K562 (cell line): Measurements from ENCODE around the gene PDZD8. TPM values are rescaled to one million over a fixed set of nuclear protein-coding genes. Genes with fewer than 3 reads are reported as not detected.

ENCODE experiments used
- ATAC-seq: fragments of 200-7000 bp; cut with Tn5 transposase; 3 replicates; pipeline ENCODE4 v1.9.1; 2020; ENCODE audit warnings: moderate library complexity
- BruUV-seq: library from RNA; stranded (reverse); fragments of 400-500 nt; replicated peaks from 2 replicates; lab custom pipeline; 2021; lab: Mats Ljungman, UMichigan
- CTCF ChIA-PET: fragments of 300-600 bp; formaldehyde crosslinking; extraction: SDS; loops from one replicate; lab custom pipeline; 2021; ENCODE audit warnings: low intra/inter-chr PET ratio; lab: Yijun Ruan, JAX
- POLR2A ChIA-PET: fragments of 300-600, 350-650 bp; sonication (Branson Sonifier 250); formaldehyde crosslinking; extraction: SDS; loops from one replicate; lab custom pipeline; 2021; ENCODE audit warnings: antibody characterized with exemption, inconsistent platforms; lab: Yijun Ruan, JAX
- DNase-seq, 4 experiments: peaks; one replicate each; pipeline versions ENCODE4 v3.0.0 to v3.0.0-alpha.2; 2011 to 2018; ENCODE audit warnings: low spot score in 3 of 4, mixed read lengths in 3 of 4; ENCODE audit errors: extremely low read depth in 1 of 4
- FAIRE-seq: peaks from 2 replicates; lab custom pipeline; 2011; peaks lifted over from hg19 to GRCh38; lab: Jason Lieb, UNC
- H2AFZ ChIP-seq: 2 replicates; pipeline ENCODE4 v1.6.0; 2011; ENCODE audit warnings: low read depth, low read length, control low read depth, inconsistent platforms
- H3K27ac ChIP-seq: fragments of 200-600 bp; 3 replicates; pipeline ENCODE4 v1.8.0; 2011; ENCODE audit warnings: low read depth, mild to moderate bottlenecking, control low read depth, inconsistent platforms, low read length, moderate library complexity, mixed read lengths; ENCODE audit errors: extremely low read depth
- H3K27me3 ChIP-seq, 2 experiments: fragments of 300-600 bp in 1 of 2; 2 replicates in 1 of 2; 3 replicates in 1 of 2; pipeline versions ENCODE4 v1.6.0 to v1.8.0; 2011; ENCODE audit warnings: inconsistent platforms in 2 of 2, low read length in 2 of 2, mild to moderate bottlenecking in 1 of 2, mixed read lengths in 1 of 2, moderate library complexity in 1 of 2; ENCODE audit not compliant: control insufficient read depth in 2 of 2, insufficient read depth in 2 of 2
- H3K36me3 ChIP-seq: fragments of 300-600 bp; 3 replicates; pipeline ENCODE4 v1.8.0; 2011; ENCODE audit warnings: mild to moderate bottlenecking, low read length, inconsistent platforms; ENCODE audit not compliant: control insufficient read depth, insufficient read depth
- H3K4me1 ChIP-seq, 2 experiments: fragments of 200-600 bp in 1 of 2; replicated peaks in 1 of 2; 2 replicates in 1 of 2; 3 replicates in 1 of 2; pipeline versions ENCODE4 v1.5.1 to v1.8.0; 2011; ENCODE audit warnings: inconsistent platforms in 2 of 2, low read length in 2 of 2, mild to moderate bottlenecking in 1 of 2, mixed read lengths in 1 of 2, moderate library complexity in 1 of 2; ENCODE audit not compliant: control insufficient read depth in 2 of 2, insufficient read depth in 2 of 2
- H3K4me2 ChIP-seq: 2 replicates; pipeline ENCODE4 v1.6.1; 2011; ENCODE audit warnings: low read length, control low read depth, inconsistent platforms, mixed read lengths; ENCODE audit not compliant: insufficient read depth
- H3K4me3 ChIP-seq: fragments of 200-600 bp; sonication (generic), shearing (Covaris generic); 2 replicates; pipeline ENCODE4 v1.5.1; 2016; ENCODE audit warnings: control low read depth, inconsistent platforms
- H3K79me2 ChIP-seq: fragments of 200-600 bp; 3 replicates; pipeline ENCODE4 v1.8.0; 2011; ENCODE audit warnings: low read length, inconsistent platforms; ENCODE audit not compliant: control insufficient read depth, insufficient read depth
- H3K9ac ChIP-seq, 2 experiments: 2 replicates each; pipeline versions ENCODE4 v1.6.0 to v1.6.1; 2011; ENCODE audit warnings: low read depth in 2 of 2, low read length in 2 of 2, control low read depth in 1 of 2, inconsistent platforms in 1 of 2, mild to moderate bottlenecking in 1 of 2, mixed read lengths in 1 of 2; ENCODE audit not compliant: insufficient read depth in 1 of 2
- H3K9me1 ChIP-seq: one replicate; pipeline ENCODE4 v1.6.0; 2011; ENCODE audit warnings: inconsistent platforms, mild to moderate bottlenecking, low read length, moderate library complexity; ENCODE audit not compliant: control insufficient read depth, insufficient read depth
- H3K9me3 ChIP-seq: replicated peaks from 2 replicates; pipeline ENCODE4 v1.5.1; 2011; ENCODE audit warnings: low read depth, low read length, inconsistent platforms; ENCODE audit not compliant: control insufficient read depth, insufficient read depth
- H4K20me1 ChIP-seq: replicated peaks from 2 replicates; pipeline ENCODE4 v1.6.1; 2011; ENCODE audit warnings: low read length, inconsistent platforms, mixed read lengths; ENCODE audit not compliant: control insufficient read depth, insufficient read depth
- C11orf30 ChIP-seq: fragments of 450-650 bp; IDR thresholded peaks from 2 replicates; pipeline ENCODE4 v1.6.1; 2016; ENCODE audit warnings: low read depth, mild to moderate bottlenecking
- CHCHD3 ChIP-seq: fragments of 250-450 bp; sonication (Bioruptor Pico); IDR thresholded peaks from 2 replicates; pipeline ENCODE4 v2.1.2; 2022; ENCODE audit warnings: mild to moderate bottlenecking
- KLF1 ChIP-seq: fragments of 450-650 bp; IDR thresholded peaks from 2 replicates; pipeline ENCODE4 v1.6.1; 2016; ENCODE audit warnings: missing genetic modification characterization, missing compliant biosample characterization
- MAFK ChIP-seq: IDR thresholded peaks from 2 replicates; pipeline ENCODE4 v1.6.1; 2011; ENCODE audit warnings: low read length, improper control_type of control experiment
- NCOA6 ChIP-seq: fragments of 450-650 bp; IDR thresholded peaks from 2 replicates; pipeline ENCODE4 v1.6.1; 2017; ENCODE audit warnings: mild to moderate bottlenecking
- NFE2L1 ChIP-seq: fragments of 450-650 bp; IDR thresholded peaks from 2 replicates; pipeline ENCODE4 v1.6.1; 2016; ENCODE audit warnings: missing genetic modification characterization, low read depth, mild to moderate bottlenecking, missing compliant biosample characterization, moderate library complexity, borderline replicate concordance
- NUFIP1 ChIP-seq: fragments of 450-650 bp; IDR thresholded peaks from 2 replicates; pipeline ENCODE4 v1.6.1; 2018; ENCODE audit not compliant: partially characterized antibody
- RAD51 ChIP-seq: fragments of 450-650 bp; IDR thresholded peaks from 2 replicates; pipeline ENCODE4 v1.7.1; 2016; ENCODE audit warnings: low read depth, mild to moderate bottlenecking, borderline replicate concordance
- RB1 ChIP-seq: fragments of 450-650 bp; IDR thresholded peaks from 2 replicates; pipeline ENCODE4 v1.6.1; 2017; ENCODE audit warnings: low read depth, mild to moderate bottlenecking
- RBM39 ChIP-seq: fragments of 200-400 bp; formaldehyde crosslinking; optimal IDR thresholded peaks from 2 replicates; pipeline ENCODE3; 2018; ENCODE audit warnings: low read depth, low read length
- SIN3A ChIP-seq, 2 experiments: fragments of 150-350 bp in 1 of 2; IDR thresholded peaks; 2 replicates each; pipeline ENCODE4 v1.6.1; 2011 to 2016; ENCODE audit warnings: borderline replicate concordance in 2 of 2, low read depth in 2 of 2, low read length in 2 of 2, mild to moderate bottlenecking in 2 of 2, moderate library complexity in 2 of 2; ENCODE audit not compliant: control insufficient read depth in 1 of 2
- SLC30A9 ChIP-seq: fragments of 250-450 bp; sonication (Bioruptor Pico); IDR thresholded peaks from 2 replicates; pipeline ENCODE4 v1.8.0; 2022; ENCODE audit warnings: mild to moderate bottlenecking, moderate library complexity
- TEAD4 ChIP-seq, 2 experiments: sonication (generic) in 1 of 2; formaldehyde crosslinking in 1 of 2; IDR thresholded peaks; 2 replicates each; pipeline versions ENCODE4 v1.6.1 to v1.8.0; 2012 to 2022; ENCODE audit warnings: borderline replicate concordance in 1 of 2, inconsistent platforms in 1 of 2, low read length in 1 of 2, mild to moderate bottlenecking in 1 of 2, missing genetic modification reagents in 1 of 2
- TFAM ChIP-seq: fragments of 250-450 bp; sonication (Bioruptor Pico); conservative IDR thresholded peaks from 2 replicates; pipeline ENCODE4 v1.5.0; 2021; ENCODE audit warnings: mild to moderate bottlenecking, moderate library complexity
- ZNF253 ChIP-seq: fragments of 250-450 bp; sonication (Bioruptor Pico); conservative IDR thresholded peaks from 2 replicates; pipeline ENCODE4 v1.6.1; 2021; ENCODE audit warnings: mild to moderate bottlenecking
- ZNF316 ChIP-seq: fragments of 450-650 bp; IDR thresholded peaks from 2 replicates; pipeline ENCODE4 v1.6.1; 2016
- ZNF696 ChIP-seq: fragments of 250-450 bp; sonication (Bioruptor Pico); conservative IDR thresholded peaks from 2 replicates; pipeline ENCODE4 v1.4.0; 2020; ENCODE audit warnings: mild to moderate bottlenecking, moderate library complexity
- ZNF778 ChIP-seq: fragments of 450-650 bp; formaldehyde crosslinking; IDR thresholded peaks from 2 replicates; pipeline ENCODE4 v1.4.0; 2020; ENCODE audit warnings: mild to moderate bottlenecking, moderate library complexity
- WGBS: fragments of 100-300 bp; shearing (Covaris generic); methylation state at CpG from one replicate; pipeline ENCODE4 v1.1.6; 2016; ENCODE audit warnings: low coverage, mixed read lengths; ENCODE audit not compliant: insufficient coverage; ENCODE audit errors: missing lambda C conversion rate; 5-methylcytosine and 5-hydroxymethylcytosine counted together
- in situ Hi-C: fragments of 300-500 bp; cut with MboI; formaldehyde crosslinking; loops from 4 replicates; pipeline ENCODE4 v1.15.0; 2018; ENCODE audit warnings: inconsistent platforms, mixed read lengths
- intact Hi-C: fragments of 100-400 bp; cut with micrococcal nuclease; formaldehyde crosslinking; loops from 2 replicates; pipeline ENCODE4 v1.14.2; 2022
- polyA plus RNA-seq, 8 experiments: library from polyadenylated mRNA; depleted of rRNA in 4 of 8; stranded (reverse) in 5 of 8; unstranded in 3 of 8; fragments of >200 nt; fragmentation: Nextera tagmentation in 2 of 8; fragmentation: Illumina TruSeq in 1 of 8; extraction: Ambion mirVana in 2 of 8; extraction: Trizol in 1 of 8; gene quantifications; 2 replicates each; pipeline versions ENCODE4 v1.2.1 to v1.2.3, GENCODE V29; 2011 to 2014; ENCODE audit warnings: inconsistent platforms in 1 of 8, missing spikeins in 1 of 8
- total RNA-seq, 7 experiments: library from RNA; depleted of rRNA in 6 of 7; stranded (reverse); fragments of >200 nt in 6 of 7; fragmentation: Illumina TruSeq in 2 of 7; extraction: Trizol in 2 of 7; gene quantifications; 2 replicates each; pipeline versions ENCODE4 v1.2.1 to v1.2.3, GENCODE V29; 2011 to 2021; ENCODE audit warnings: low replicate concordance in 1 of 7

Gene PDZD8
- total and polyA plus RNA-seq, 9 of the 15 experiments (the other 6 are each of a cell fraction or from before 2014, with no cell fraction given) = 5.5 to 53.4 (median 36.8) TPM

DNA sequence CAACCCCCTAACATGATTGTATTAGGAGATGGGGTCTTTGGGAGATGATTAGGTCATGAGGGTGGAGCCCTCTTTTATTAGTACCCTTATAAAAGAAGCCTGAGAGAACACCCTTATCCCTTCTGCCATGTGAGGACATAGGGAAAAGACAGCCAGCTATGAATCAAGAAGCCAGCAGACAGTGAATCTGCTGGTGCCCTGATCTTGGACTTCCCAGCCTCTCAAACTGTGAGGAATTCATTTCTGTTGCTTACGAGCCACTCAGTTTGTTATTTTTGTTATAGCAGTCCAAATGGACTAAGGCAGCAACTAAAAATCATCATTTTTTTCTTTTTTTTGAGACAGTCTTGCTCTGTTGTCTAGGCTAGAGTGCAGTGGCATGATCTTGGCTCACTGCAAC lies 74.6 kb downstream of the PDZD8 start (continued):
- no peak for TF ChIP-seq CHCHD3

GRCh38 chr10:117299435-117299834 lies 75.8 kb downstream of the PDZD8 start:
- FAIRE-seq = no peak

DNA sequence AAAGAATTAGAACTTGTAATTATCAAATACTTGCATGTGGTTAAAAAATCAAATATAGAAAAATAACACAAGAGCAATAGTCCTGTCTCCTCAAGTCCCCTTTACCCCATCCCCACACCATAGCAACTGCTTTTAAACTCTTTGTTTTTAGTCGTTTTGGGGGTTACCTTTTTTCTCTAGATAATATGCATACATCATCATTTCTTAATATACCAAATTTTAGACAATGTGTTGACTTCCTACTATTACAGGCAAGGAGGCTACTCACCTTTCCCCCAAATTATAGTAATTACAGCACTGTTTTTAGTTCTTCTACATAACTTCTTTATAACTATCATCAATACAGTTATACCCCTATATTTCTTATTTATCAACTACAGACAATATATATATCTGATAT lies 77.0 kb downstream of the PDZD8 start:
- DNase-seq (no peak), FAIRE-seq (no peak), ATAC-seq (no peak)
- H3K9me3 ChIP-seq = 0 out of 2 replicates have a peak, but pooled peaks cover 1% of the 10 kb centered on the region
- H3K27me3 ChIP-seq = no peaks in the 10 kb centered on the region
- POLR2A ChIA-PET = no interaction called here
- CTCF ChIA-PET = no interaction called here
- intact Hi-C loops = no loop called here
- H3K9me1 ChIP-seq = no peaks in the 10 kb centered on the region
- peaks cover 77% of the 10 kb centered on the region for H3K79me2 ChIP-seq
- no peak overlapping the region for H3K4me2 ChIP-seq
- no peak overlapping the region for H2AFZ ChIP-seq
- H3K4me1 ChIP-seq = no peaks in the 10 kb centered on the region
- WGBS = 31% methylated on average over 1 of the region's 1 CpG
- no peaks in the 10 kb centered on the region for H4K20me1 ChIP-seq
- H3K9ac ChIP-seq = no peak overlapping the region
- in situ Hi-C loops = no loop called here
- BruUV-seq = no TSS peak
- no peak overlapping the region for H3K4me3 ChIP-seq
- H3K27ac ChIP-seq = no peak overlapping the region
- peaks cover 9% of the 10 kb centered on the region; the same call in 1 of the 3 replicates for H3K36me3 ChIP-seq
- no peak for TF ChIP-seq NFE2L1 (tag)
- TF ChIP-seq NCOA6 = no peak
- no peak for TF ChIP-seq TEAD4 (IDR thresholded peaks at IDR 0.05; ENCODE audit: low read length)
- TF ChIP-seq TEAD4 (CRISPR knock-in tag; IDR thresholded peaks at IDR 0.05; ENCODE audit: borderline replicate concordance) = no peak
- TF ChIP-seq ZNF316 = peak; percentile 61
- TF ChIP-seq MAFK = peak; percentile 24; the same call in 1 of the 2 replicates
- TF ChIP-seq KLF1 (tag) = no peak
- no peak for TF ChIP-seq SLC30A9 (CRISPR knock-in tag)
- no peak for TF ChIP-seq RBM39
- TF ChIP-seq ZNF696 (CRISPR knock-in tag) = no peak
- no peak for TF ChIP-seq SIN3A (IDR thresholded peaks at IDR 0.05; ENCODE audit: borderline replicate concordance in 2 of 2, control insufficient read depth in 1 of 2, low read depth in 2 of 2, low read length in 2 of 2)
- TF ChIP-seq TFAM (CRISPR knock-in tag) = no peak
- no peak for TF ChIP-seq ZNF778
- TF ChIP-seq C11orf30 = 0 out of 2 replicates have a peak, but pooled peaks have one; percentile 7
- no peak for TF ChIP-seq ZNF253

More at GRCh38 chr10:117299435-117299834, 75.8 kb downstream of the PDZD8 start:
- H3K4me1 ChIP-seq = no peaks in the 10 kb centered on the region
- H3K9ac ChIP-seq = no peak overlapping the region
- H3K4me2 ChIP-seq = no peak overlapping the region
- no TSS peak for BruUV-seq
- CTCF ChIA-PET = no interaction called here
- H4K20me1 ChIP-seq = no peaks in the 10 kb centered on the region
- ATAC-seq (no peak), DNase-seq (no peak)
- in situ Hi-C loops (no loop called here), intact Hi-C loops (no loop called here)
- H3K27me3 ChIP-seq = no peaks in the 10 kb centered on the region
- peaks cover 65% of the 10 kb centered on the region for H3K79me2 ChIP-seq
- POLR2A ChIA-PET = no interaction called here
- no peak overlapping the region for H2AFZ ChIP-seq
- peaks cover 8% of the 10 kb centered on the region; the same call in 1 of the 3 replicates for H3K36me3 ChIP-seq
- H3K27ac ChIP-seq = no peak overlapping the region
- no peak overlapping the region for H3K4me3 ChIP-seq
- TF ChIP-seq RAD51 (no peak), NUFIP1 (no peak), RB1 (no peak)
- H3K9me3 ChIP-seq = 0 out of 2 replicates have a peak, but pooled peaks cover 1% of the 10 kb centered on the region
- H3K9me1 ChIP-seq = no peaks in the 10 kb centered on the region
